GM12891 (cell line): ENCODE data around the gene ARHGAP24.

Experiments used
- PAX5 ChIP-seq: IDR thresholded peaks from 2 replicates; pipeline ENCODE4 v1.6.1; 2011; ENCODE audit warnings: low read length, moderate library complexity, mild to moderate bottlenecking; ENCODE audit not compliant: insufficient read depth, severe bottlenecking
- POLR2A ChIP-seq: IDR thresholded peaks from 2 replicates; pipeline ENCODE4 v1.6.1; 2011; ENCODE audit warnings: low read depth, low read length, control low read depth

- TF ChIP-seq PAX5: no peak
- TF ChIP-seq POLR2A: no peak
These were observed 142.3 kb downstream of the ARHGAP24 start for GRCh38 chr4:85617202-85617601.
